Cortex of kidney (tissue), 1 donor: ENCODE data around the gene VWF.

Experiments used
- DNase-seq: peaks from one replicate; lab custom pipeline; 2025; lab: John Stamatoyannopoulos, UW

Gene VWF

GRCh38 chr12:6076776-6077691 is 47.4 kb downstream of the VWF start:
- DNase-seq, result no peak

DNA sequence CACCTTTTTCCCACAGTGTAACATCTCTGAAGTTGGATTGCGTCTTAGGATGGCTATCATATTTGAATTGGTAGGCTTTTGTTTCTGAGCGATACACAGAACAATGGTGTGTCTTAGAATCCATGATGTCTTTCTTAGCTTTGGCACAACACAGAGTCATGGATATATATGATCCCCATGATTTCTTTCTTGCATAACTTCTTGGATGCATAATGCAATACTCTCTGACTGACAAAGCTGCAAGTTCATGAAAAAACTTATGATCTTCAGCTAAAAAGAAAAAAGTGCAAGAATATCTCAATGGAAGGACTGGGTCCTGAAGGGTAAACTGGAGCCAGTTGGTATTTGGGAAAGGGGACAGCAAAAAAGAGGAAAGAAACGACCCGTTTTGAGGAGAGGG is 48.1 kb downstream of the VWF start:
- DNase-seq, result no peak

DNA sequence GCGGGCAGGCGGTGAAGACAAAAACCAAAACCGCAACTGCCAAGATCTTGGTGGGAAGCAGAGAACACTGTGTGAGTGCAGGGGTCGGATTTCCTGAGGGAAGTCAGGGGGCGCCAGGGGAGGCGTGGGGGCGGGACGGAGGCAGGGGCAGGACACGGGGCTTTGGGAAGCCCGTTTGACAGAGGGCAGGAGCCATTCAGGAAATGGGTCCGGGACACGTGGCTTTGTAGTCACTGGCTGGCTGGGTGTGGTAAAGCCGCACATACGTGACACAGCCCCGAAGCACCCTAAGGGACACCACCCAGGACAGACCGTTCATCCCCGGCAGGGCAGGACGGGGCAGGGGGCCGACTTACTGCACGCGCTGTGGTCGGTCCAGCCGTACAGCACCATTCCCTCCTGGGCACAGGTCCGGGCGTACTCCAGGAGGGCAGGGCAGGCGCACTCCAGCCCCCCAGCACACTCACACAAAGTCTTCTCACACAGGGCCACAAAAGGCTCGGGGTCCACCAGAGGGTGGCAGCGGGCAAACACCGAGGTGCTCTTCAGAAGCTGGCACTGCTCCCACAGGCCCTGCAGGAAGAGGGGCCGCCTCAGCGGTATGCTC is 49.4 kb downstream of the VWF start:
- no peak for DNase-seq

DNA sequence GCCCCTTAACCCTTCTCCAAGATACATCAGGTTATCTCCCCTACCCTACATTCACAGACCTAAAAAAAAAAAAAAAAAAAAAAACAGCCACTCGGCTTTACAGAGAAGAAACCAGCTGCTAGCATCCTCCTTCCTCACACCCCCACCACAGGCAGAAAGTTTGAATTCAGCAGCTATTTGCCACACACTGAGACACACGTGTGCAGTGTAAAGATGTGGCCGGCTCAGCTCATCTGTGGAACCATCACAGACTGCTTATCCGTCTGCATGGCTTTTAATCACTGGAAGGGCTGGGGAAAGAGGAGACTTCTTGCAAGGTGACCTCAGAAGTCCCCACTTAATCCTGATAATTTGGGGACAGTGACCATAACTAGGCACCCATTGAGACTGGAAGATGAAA is 50.0 kb downstream of the VWF start:
- no peak for DNase-seq

- DNase-seq, result no peak
These were observed 51.0 kb downstream of the VWF start for GRCh38 chr12:6073426-6073825.

DNA sequence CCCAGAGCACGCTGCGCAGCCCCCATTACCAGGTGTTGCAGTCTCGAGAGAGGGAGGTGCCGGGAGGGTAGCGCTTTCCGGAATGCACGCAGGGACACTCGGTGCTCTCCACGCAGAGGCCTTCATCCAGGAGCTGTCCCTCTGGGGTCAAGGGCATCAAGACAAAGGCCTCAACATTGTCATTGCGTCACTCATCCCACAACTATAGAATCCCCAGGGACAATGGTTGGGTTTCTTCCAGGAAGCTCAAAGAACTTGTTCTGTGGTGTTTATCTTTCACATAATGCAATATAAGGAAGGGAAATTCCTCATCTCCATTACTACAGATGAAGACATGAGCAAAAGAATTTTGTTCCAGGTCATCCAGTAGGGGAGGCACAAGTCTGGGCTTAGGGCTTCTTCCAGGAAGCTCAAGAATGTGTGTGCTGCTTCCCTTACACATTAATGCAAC is 52.1 kb downstream of the VWF start:
- DNase-seq, result no peak

GRCh38 chr12:6071589-6071988 is 52.9 kb downstream of the VWF start:
- no peak for DNase-seq

DNA sequence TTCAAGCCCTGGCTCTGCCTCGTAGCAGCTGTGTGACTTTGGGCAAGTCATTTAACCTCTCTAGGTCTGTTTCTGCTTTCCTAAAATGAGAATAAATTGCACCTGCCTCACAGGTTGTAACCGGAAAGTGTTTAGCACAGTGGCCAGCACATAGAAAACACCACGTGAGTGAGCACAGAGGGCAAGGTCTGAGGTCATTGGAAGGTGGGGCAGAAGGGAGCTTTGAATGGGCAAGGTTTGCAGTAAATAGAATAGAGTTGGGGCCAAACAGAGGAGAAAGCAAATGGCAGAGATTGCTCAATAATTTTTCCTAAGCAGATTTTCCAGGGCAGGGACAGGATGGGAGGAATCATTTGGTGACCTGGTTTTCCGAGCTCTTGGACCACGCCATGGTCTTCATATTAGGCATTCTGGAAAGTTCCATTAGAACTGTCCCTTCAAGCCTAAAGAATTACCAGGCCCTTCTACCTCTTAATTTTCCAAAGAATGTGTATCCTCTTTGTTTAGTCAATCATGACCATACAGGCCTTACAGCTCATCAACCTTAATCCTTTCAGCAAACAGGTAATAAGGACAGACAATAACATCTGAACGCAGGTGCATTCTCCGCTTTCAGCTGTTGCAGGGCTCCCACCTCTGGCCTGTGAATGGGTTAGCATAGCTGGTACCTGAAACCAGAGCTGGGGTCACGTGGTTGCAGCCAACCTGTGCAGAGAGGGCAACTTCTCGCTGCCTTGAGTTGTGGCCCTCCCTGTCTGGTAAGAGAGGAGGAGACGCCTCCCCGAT is 53.8 kb downstream of the VWF start:
- no peak for DNase-seq

DNA sequence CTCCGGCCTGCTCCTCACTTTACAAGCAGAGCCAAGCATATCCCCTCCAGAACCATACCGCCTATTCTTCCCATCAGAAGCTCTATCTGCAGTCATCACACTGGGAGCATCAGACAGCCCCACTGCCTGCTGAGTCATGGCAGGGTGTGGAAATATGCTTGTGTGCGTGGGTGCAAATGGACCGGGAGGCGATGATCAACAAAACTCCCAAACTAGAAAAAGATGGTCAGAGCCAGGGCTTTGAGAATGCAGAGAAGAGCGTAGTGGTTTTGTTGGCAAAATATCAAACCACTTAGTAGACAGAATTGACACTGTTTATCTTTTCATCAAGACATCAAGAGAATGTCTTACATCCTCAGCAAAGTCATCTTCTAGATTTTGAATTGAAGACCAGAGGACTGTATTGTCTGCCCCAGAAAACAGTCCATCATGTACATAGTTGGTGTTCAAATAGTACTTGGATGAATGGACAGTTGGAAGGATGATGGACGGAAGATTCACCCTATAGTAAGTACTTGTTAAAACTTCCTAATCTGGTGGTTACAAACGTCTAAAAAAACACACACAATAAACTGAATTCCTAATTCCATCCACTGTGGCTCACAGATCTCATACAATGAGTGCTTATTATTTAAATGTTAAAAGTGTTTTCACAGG is 54.9 kb downstream of the VWF start:
- DNase-seq, result no peak

GRCh38 chr12:6068227-6068626 is 56.2 kb downstream of the VWF start:
- DNase-seq, result no peak

DNA sequence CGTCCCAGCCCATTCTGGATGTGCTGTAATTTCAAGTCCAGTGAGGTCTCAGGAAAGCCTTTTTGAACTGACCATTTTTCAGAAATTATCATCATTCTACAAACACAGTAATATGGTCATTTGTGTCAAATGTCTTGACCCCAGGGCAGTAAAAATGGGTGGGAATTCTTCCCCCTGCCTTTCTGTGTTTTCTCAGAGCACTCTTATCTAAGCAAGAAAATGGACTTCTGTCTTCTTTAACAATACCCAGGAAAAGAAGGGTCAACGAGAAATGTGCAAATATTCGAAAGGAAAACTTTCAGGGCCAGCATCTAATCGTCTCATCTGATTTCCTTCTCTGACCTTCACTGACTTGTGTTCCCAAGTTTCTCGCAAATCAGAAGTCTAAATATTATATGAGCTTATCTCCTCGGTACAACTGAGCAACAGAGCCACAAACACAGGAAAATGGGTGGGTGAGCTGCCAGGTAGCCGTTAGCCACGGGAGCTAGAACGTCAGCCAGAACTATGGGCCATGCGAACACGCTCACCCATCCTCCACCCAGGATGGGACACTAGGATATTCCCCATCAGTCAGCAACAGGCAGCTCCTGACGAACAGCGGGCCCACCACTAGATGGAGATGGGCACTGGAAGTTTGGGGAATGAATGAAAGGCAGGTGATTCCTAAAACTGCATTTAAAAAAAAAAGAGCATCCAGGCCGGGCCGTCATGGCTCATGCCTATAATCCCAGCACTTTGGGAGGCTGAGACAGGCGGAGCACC is 57.1 kb downstream of the VWF start:
- DNase-seq, result no peak

GRCh38 chr12:6066651-6067050 is 57.8 kb downstream of the VWF start:
- DNase-seq, result no peak

- no peak for DNase-seq
These were observed 58.6 kb downstream of the VWF start for GRCh38 chr12:6065863-6066199.

GRCh38 chr12:6065131-6065862 is 59.2 kb downstream of the VWF start:
- no peak for DNase-seq

- no peak for DNase-seq
These were observed 61.4 kb downstream of the VWF start for GRCh38 chr12:6062757-6063735.

- no peak for DNase-seq
These were observed 62.1 kb downstream of the VWF start for GRCh38 chr12:6062395-6062756.

DNA sequence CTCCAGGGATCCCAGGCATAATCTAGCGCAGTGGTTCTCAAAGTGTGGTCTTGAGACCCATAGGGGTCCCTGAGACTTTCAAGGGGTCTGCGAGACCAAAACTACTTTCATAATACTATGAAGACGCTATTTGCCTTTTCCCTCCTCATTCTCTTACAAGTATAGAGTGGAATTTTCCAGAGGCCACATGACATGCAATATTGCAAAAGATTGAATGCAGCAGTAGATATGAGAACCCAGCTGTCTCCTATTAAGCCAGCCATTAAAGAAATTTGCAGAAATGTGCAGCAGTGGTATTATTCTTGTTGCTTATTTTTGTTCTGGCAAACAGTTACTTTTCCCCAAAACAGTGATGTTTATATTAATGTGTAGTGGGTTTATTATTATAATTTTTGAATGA is 62.8 kb downstream of the VWF start:
- DNase-seq, result no peak

DNA sequence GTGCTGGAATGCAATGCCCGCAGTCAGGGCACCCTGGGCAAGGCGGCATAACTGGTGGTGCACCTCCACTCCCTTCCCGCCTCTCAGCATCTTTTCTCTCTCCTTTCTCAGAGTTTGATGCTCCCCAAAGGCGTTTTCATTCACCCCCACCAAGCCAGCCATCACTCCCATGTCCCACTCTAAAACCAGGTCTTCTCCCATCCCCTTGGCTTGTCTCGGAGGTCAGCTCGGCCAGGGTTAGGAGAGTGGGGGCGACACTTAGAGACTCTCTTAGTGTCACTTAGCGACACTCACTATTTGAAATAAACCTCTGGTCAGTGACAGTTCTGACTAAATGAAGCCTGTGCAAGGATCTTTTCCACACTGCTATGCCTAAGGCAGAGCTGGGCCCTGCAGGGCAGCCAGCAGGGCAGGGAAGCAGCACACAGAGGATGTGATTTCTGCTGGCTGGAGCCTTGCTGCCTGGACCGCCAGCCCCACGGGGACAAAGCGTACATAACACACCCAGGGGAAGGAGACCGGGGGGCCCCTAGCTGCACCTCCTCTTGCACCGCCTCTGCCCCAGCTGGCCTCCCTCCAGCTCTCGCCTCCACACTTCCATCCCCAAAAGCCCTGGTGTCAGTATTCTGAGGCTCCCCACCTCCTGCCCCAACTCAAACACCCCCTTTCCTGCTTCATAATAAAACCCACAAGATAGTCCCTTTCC is 64.5 kb downstream of the VWF start:
- DNase-seq, result no peak

GRCh38 chr12:6059221-6059620 is 65.2 kb downstream of the VWF start:
- DNase-seq, result no peak
